Heart left ventricle (tissue), 16 donors: Measurements from ENCODE around the gene SLC24A4. TPM values are rescaled to one million over a fixed set of nuclear protein-coding genes. Genes with fewer than 3 reads are reported as not detected.
A peak's percentile ranks its signal among the peaks of the same experiment; 100 is the strongest.

Source experiments
- ATAC-seq, 4 donors: fragments of 200-7000 bp; cut with Tn5 transposase; one replicate each; pipeline ENCODE4 v1.9.1; 2020 to 2022; ENCODE audit warnings: moderate library complexity in 4 of 4, mild to moderate bottlenecking in 3 of 4, moderate number of reproducible peaks in 1 of 4
- DNase-seq, 5 donors: peaks; one replicate each; pipeline ENCODE4 v3.0.0-alpha.2; 2020
- H3K27ac ChIP-seq, 12 donors: fragments of 200-600 bp; sonication (generic) in 4 of 12; one replicate each; pipeline versions ENCODE4 v1.5.0 to v1.8.0; 2016 to 2022; ENCODE audit warnings: mild to moderate bottlenecking in 2 of 12
- H3K27me3 ChIP-seq, 9 donors: fragments of 200-600 bp; sonication (generic) in 2 of 9; one replicate each; pipeline versions ENCODE4 v1.5.1 to v1.8.0; 2016 to 2022; ENCODE audit warnings: mild to moderate bottlenecking in 3 of 9
- H3K36me3 ChIP-seq, 9 donors: fragments of 200-600 bp; sonication (generic) in 2 of 9; one replicate each; pipeline versions ENCODE4 v1.5.0 to v1.8.0; 2018 to 2022; ENCODE audit warnings: mild to moderate bottlenecking in 2 of 9
- H3K4me1 ChIP-seq, 12 donors: fragments of 200-600 bp; sonication (generic) in 4 of 12; one replicate each; pipeline versions ENCODE4 v1.5.0 to v1.8.0; 2016 to 2022; ENCODE audit warnings: mild to moderate bottlenecking in 3 of 12
- H3K4me3 ChIP-seq, 12 donors: fragments of 200-600 bp; sonication (generic) in 4 of 12; one replicate each; pipeline versions ENCODE4 v1.5.0 to v1.8.0; 2017 to 2022; ENCODE audit warnings: mild to moderate bottlenecking in 9 of 12, moderate library complexity in 4 of 12
- H3K9me3 ChIP-seq, 12 donors: fragments of 200-600 bp; sonication (generic) in 4 of 12; one replicate each; pipeline versions ENCODE4 v1.5.0 to v1.8.0; 2016 to 2022; ENCODE audit warnings: mild to moderate bottlenecking in 1 of 12
- CTCF ChIP-seq, 12 donors: fragments of 200-600 bp; sonication (generic) in 4 of 12; IDR thresholded peaks; one replicate each; pipeline versions ENCODE4 v1.5.0 to v1.8.0; 2018 to 2022; ENCODE audit warnings: antibody characterized with exemption in 12 of 12, mild to moderate bottlenecking in 5 of 12
- POLR2A ChIP-seq, 2 donors: fragments of 450-650 bp; IDR thresholded peaks; one replicate each; pipeline ENCODE4 v1.6.1; 2017; ENCODE audit warnings: antibody characterized with exemption in 2 of 2, mild to moderate bottlenecking in 2 of 2, moderate library complexity in 2 of 2
- WGBS, 4 donors: extraction: QIAGEN DNeasy Blood & Tissue Kit in 2 of 4; methylation state at CpG; one replicate each; pipeline versions ENCODE4 v1.1.5 to v1.1.7; 2013 to 2018; 5-methylcytosine and 5-hydroxymethylcytosine counted together
- intact Hi-C, 10 donors: fragments of 100-400 bp; cut with DNase I; formaldehyde crosslinking; loops; one replicate each; pipeline versions ENCODE4 v1.11.1 to v1.14.2; 2022
- polyA plus RNA-seq, 2 donors: library from polyadenylated mRNA; stranded (reverse); fragments of 200-250 nt; gene quantifications; one replicate each; pipeline ENCODE4 v1.2.3, GENCODE V29; 2013
- total RNA-seq, 9 donors: library from RNA; depleted of rRNA in 2 of 9; stranded (reverse); fragments of >200 nt in 2 of 9; fragmentation: NEBNext Ultra II Directional in 3 of 9; extraction: Animal tissue kit (Norgen Biotek cat#: 25700) in 3 of 9; gene quantifications; one replicate each; pipeline versions ENCODE4 v1.1.0 to v1.2.4, GENCODE V29; 2016 to 2023
- donor health status: ischemic (EF 13 %, LVEDD 7.1; RV severe dilation, severe dysfunction).
- donor health status: healthy with polysubstance abuse.
- donor health status: DM: no; HTN: yes; CAD: no.
- donor health status: DM: no; HTN: no; CAD: no.
- donor health status: ischemic (EF 25% LVEDD 6.9; RV normal size, moderate dysfunction).
- donor health status: ischemic (EF 25% LVEDD 5.7; RV mildly dilated, moderate dysfunction).
- donor health status: healthy.
- donor health status: DM: yes; HTN: yes; CAD: no.
- donor health status: ischemic (EF 35%, LVEDD 5.7; RV mildly dilated, moderate dysfunction).
- donor health status: nonischemic (EF 11% LVEDD 7.7; RV severe dilation, severe dysfunction).
- donor health status: DM: yes; HTN: yes; CAD: no.
- donor health status: PGD.
- donor health status: ischemic (EF 29% LVEDD 5.4; RV normal size, mild dysfunction).
- donor health status: nonischemic (EF 23%, LVEDD 6.1; RV moderate dilation, normal function).

Gene SLC24A4
- total and polyA plus RNA-seq, 11 donors = 0.05 to 1.6 (median 0.23) TPM

GRCh38 chr14:92510972-92511371 is 188.0 kb downstream of the SLC24A4 start:
- ATAC-seq (no peak), DNase-seq (no peak)
- Histone ChIP-seq H3K9me3 (no peaks in the 10 kb centered on the region), H3K27me3 (no peaks in the 10 kb centered on the region), H3K4me1 (peaks cover 0 to 62% (median 21%) of the 10 kb centered on the region in 12 donors), H3K27ac (peak overlapping the region in 10 of 12 donors; percentile 13 to 90 (median 57)), H3K36me3 (no peaks in the 10 kb centered on the region), H3K4me3 (no peak overlapping the region)
- no peak for TF ChIP-seq CTCF (IDR thresholded peaks at IDR 0.05)
- no peak for TF ChIP-seq POLR2A (IDR thresholded peaks at IDR 0.05)
- 88 to 95% (median 93%) methylated on average over 2 of the region's 2 CpGs for WGBS, 4 donors
- intact Hi-C loops = loop anchor here in 2 of 10 donors (5.0 kb wide), 1 partner anchor 54 kb away; no protein-coding TSS in a partner anchor

GRCh38 chr14:92511453-92512238 is 188.7 kb downstream of the SLC24A4 start:
- TF ChIP-seq POLR2A (IDR thresholded peaks at IDR 0.05) (no peak), CTCF (IDR thresholded peaks at IDR 0.05) (no peak)
- WGBS, 4 donors = 55 to 65% (median 58%) methylated on average over 6 of the region's 6 CpGs
- DNase-seq = peak in 1 of 5 donors; percentile 39
- H3K36me3 ChIP-seq = no peaks in the 10 kb centered on the region
- H3K27ac ChIP-seq = peak overlapping the region in 10 of 12 donors; percentile 13 to 95 (median 58)
- H3K4me1 ChIP-seq = peaks cover 0 to 62% (median 25%) of the 10 kb centered on the region in 12 donors
- intact Hi-C loops = loop anchor here in 2 of 10 donors (5.0 kb wide), 1 partner anchor 54 kb away; no protein-coding TSS in a partner anchor
- no peak overlapping the region for H3K4me3 ChIP-seq
- no peaks in the 10 kb centered on the region for H3K9me3 ChIP-seq
- peak in 3 of 4 donors; percentile 37 to 76 (median 55) for ATAC-seq
- no peaks in the 10 kb centered on the region for H3K27me3 ChIP-seq

- no peak for ATAC-seq
- no peaks in the 10 kb centered on the region for H3K27me3 ChIP-seq
- no peaks in the 10 kb centered on the region for H3K9me3 ChIP-seq
- 67 to 71% (median 69%) methylated on average over 9 of the region's 9 CpGs for WGBS, 4 donors
- H3K36me3 ChIP-seq = no peaks in the 10 kb centered on the region
- intact Hi-C loops = loop anchor here in 3 of 10 donors (1.0 to 5.0 kb wide), 2 partner anchors 52 to 56 kb away; no protein-coding TSS in a partner anchor
- peak overlapping the region in 11 of 12 donors; percentile 65 to 94 (median 73) for H3K4me3 ChIP-seq
- H3K27ac ChIP-seq = peak overlapping the region; percentile 80 to 95 (median 87)
- DNase-seq = no peak
- TF ChIP-seq CTCF (IDR thresholded peaks at IDR 0.05) (no peak), POLR2A (IDR thresholded peaks at IDR 0.05) (no peak)
- peaks cover 0 to 66% (median 25%) of the 10 kb centered on the region in 12 donors for H3K4me1 ChIP-seq
Observed at GRCh38 chr14:92512807-92513203, 189.8 kb downstream of the SLC24A4 start.
